ENCODE data around the gene ITPKB. TPM values are rescaled to one million over a fixed set of nuclear protein-coding genes. Genes with fewer than 3 reads are reported as not detected.

Gene ITPKB
- total RNA-seq, 1 experiment from 2014 or later = 1.4 TPM

DNA sequence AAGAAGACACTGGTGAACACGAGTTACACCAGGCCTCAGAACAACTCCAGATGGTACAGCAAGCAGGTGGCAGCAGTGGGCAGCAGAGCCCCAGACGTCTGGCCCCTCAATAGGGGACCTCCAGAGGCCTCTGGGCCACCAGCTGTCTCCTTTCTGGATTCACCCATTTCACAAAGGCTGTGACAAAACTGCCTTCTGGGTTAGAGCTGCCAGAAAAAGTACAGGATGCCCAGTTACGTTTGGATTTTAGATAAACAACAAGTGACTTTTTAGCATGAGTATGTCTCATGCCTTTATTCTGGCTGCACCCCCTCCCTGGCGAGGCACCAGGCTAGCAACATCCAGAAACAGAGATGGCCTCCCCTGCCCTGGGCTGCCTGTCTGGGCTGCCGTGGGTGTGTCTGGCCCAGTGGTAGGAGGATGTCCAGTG is 30.1 kb downstream of the ITPKB start:
- DNase-seq (ENCODE audit: extremely low read depth, low read depth) = no peak

DNA sequence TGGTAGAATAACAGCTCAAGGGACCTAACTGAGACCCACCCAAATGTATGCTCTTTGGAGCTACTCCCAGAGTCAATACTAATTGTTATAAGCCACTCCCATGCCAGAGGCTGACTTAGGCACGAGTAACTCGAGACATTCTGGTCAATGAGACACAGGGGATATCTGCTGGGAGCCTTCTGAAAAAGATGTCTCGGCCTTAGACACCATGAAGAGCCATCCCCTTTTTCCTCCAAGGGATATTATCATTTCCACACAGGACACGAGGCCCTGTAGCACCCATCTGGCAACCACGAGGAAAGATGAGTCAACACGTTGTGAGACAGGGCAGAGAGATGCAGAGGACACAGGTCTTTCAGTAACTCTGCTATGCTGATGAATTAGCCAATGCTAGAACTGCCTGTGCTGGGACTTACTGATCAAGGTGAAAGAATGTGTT is 30.7 kb downstream of the ITPKB start:
- DNase-seq (ENCODE audit: extremely low read depth, low read depth) = no peak

DNA sequence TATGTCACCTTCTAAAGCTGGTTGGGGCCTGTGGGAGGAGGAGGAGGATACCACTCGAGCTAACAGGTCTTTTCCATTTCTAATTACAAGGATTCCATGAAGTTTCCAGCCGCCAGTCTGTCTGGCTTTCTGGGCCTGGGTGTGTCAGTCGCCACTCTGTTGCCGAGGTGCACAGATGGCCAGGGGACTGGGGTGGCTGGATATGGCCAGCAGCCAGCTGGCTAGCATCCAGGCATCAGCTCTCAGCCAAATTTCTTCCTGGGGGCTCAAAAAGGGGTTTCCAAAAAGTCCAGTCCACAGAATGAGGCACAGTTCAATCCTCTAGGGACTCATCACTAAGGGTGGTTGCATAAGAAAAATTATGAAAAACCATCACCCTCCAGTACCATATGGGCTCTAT is 32.4 kb downstream of the ITPKB start:
- DNase-seq (ENCODE audit: extremely low read depth, low read depth) = no peak

DNA sequence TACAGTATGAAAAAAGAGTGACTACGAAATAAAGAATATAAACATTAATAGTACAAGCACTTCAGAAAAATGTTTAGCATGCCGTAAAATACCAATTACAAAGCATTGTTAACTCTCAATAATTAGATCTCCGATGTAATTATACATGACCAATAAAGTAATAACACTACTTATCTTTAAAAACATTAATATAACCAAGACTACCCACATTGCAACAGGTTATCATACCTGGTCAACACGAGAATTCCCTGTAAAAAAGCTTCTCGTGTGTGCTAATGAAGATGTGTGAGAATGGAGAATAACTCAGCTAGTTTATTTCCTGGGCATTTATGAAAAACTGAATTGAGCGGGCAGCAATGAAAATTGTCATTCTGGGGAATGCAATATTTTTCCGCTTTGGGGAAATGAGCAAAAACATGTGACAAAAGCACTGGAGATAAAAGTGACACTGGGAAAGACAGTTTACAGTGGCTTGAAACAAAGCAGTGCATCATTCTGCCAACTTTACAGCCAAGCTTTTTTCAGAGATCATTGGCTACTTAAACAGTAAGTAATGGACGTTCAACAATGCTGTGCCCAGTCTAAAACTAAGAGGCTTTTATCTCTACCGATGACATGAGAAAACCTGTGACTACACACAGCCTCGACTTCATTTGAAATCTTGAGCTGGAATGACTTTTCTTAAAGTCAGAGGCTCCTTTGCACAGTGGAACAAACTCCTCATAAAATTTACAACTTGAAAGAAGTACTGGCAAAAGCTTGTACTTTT is 34.7 kb downstream of the ITPKB start:
- DNase-seq (ENCODE audit: extremely low read depth, low read depth) = no peak

DNA sequence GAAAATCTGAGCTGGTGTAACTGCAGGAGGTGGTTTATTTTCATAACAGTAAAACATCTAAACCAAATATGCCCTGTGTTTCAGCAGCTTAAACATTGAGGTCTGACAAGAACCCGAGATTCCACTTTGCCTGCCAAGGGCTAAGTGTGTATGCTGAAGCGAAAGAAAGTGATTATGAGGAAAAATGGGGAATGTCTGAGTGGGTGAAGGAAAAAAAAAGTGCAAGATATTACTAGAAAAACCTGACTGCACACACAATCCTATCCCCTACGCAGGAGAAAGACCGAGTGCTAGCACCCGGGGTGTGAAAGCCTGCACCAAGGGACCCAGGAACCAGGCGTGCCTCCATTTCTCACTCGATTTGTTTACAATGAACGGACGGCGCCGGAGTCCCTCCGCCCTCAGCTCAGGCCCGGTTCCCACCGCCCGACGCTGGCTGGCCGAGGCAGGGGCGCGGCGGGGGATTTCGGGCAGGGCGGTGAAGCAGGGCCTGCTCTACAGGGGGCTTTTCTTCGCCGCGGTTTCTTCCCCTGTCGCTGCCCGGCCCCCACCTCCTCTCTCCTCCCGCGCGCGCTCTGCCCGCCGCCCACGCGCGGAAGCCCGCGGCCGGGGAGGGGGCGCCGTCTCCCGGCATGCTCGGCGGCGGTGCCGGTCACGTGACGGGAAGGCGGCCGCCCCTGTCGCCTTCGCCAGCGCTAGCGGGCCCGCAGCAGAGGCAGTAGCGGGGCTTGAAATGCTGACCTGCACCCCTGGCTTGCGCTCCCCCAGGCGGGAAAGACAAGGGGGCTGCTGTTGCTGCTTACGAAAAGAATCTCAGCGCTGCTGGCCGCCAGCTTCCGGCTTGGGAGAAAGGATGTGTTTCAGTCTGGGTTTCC is 35.9 kb downstream of the ITPKB start:
- DNase-seq (ENCODE audit: extremely low read depth, low read depth) = peak; percentile 49

- no peak for DNase-seq (ENCODE audit: extremely low read depth, low read depth)
Observed at GRCh38 chr1:226702318-226702956, 36.6 kb downstream of the ITPKB start.

DNA sequence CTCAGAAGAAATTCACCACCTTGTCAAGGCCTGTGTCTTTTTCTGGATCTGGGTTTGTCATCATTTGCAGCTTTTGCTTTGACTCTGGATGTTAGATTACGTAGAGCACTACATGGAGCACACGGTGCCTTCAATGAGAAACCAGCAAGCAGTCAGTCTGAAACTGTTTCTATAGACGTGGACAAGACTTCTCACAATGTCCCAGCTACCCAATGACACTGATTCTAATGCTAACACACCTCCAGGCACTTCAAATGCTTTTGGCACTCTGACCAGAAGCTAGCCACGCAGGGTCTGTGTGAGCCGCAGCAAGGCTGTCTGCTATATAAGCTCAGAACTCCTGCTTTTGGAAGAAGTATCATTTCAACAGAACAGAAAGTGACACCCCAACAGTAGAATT is 38.2 kb downstream of the ITPKB start:
- no peak for DNase-seq (ENCODE audit: extremely low read depth, low read depth)

- no peak for DNase-seq (ENCODE audit: extremely low read depth, low read depth)
Observed at GRCh38 chr1:226699166-226699565, 39.9 kb downstream of the ITPKB start.

DNA sequence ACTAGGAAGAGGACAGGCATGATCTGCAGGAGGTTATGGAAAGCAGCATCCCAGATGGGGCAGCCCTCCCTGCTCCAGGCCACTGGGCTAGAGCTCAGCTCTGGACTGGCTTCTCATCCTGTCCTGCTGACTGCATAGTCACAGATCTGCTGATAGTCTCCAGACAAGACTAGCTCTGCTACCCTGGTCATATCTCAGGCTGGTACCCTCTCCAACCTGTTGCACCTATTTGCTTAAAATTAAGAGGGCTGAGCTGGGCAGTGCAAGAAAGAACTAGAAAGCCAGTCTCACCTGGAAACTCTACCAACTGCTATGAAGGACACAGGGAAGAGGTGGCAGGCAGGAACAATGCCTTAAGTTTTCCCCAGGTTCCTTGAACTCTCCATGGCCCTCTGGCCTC is 40.4 kb downstream of the ITPKB start:
- DNase-seq (ENCODE audit: extremely low read depth, low read depth) = no peak

DNA sequence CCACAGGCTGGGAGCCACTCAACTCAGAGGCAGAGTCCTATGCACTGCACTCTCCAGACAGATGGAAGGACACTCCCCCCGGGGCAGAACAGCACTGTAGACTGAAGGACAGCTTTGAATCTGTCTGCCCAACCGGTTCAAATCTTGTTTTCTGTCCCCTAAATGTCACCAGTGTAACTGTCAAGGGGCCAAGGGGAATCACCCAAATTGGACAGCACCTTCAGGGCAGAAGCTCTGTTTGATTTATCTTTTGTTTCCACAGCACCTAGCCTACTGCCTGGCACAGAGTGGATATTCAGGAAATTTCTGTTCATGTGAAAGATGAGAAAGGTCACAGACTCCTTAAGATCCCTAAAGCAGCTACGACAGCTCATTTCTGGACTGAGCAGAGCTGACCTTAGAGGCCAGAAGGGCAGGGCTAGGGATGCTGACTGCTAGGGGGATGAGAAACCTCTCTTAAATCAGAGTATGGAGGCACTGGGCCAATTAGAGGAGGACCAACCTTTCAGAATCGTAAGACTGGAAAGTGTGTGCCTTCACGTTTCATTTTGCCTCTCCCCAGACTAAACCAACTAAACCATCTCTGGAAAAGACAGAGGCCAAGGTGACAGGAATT is 41.0 kb downstream of the ITPKB start:
- DNase-seq (ENCODE audit: extremely low read depth, low read depth) = no peak

DNA sequence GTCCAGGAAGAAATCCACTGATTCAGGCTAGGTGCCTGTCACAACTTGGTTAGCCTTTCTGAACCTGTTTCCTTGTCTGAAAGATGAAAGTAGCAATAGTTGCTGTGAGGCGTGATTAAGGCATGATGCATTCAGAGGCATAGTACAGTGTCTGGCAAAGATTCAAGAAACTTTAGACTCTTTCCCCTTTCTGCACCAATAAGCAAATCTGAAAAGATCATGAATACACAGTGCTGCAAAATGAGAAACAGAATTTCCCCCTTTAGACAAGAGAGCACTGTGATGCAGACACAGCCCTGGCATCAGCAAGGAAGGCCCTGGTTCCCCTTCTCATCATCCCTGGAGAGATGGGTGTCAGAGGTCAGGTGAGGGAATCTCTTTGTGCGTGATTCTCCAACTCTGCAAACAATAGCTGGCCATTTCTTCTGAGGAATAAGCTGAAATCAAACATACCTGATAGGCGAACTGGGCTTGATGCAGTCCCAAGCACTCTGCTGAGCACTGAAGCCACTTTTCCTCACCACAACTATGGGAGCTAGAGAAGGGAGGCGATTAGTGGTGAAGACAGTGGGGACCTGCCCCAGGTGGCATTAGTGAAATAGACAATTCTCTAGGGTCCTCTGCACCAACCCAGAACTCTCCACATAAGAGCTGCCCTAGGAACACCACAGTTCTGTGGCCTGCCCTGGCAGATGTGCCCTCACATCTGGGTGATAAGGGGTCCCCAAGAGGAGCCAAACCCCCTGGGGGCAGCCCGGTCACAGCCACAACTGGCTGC is 41.7 kb downstream of the ITPKB start:
- DNase-seq (ENCODE audit: extremely low read depth, low read depth) = no peak

- DNase-seq (ENCODE audit: extremely low read depth, low read depth) = no peak
Observed at GRCh38 chr1:226696547-226696946, 42.5 kb downstream of the ITPKB start.

DNA sequence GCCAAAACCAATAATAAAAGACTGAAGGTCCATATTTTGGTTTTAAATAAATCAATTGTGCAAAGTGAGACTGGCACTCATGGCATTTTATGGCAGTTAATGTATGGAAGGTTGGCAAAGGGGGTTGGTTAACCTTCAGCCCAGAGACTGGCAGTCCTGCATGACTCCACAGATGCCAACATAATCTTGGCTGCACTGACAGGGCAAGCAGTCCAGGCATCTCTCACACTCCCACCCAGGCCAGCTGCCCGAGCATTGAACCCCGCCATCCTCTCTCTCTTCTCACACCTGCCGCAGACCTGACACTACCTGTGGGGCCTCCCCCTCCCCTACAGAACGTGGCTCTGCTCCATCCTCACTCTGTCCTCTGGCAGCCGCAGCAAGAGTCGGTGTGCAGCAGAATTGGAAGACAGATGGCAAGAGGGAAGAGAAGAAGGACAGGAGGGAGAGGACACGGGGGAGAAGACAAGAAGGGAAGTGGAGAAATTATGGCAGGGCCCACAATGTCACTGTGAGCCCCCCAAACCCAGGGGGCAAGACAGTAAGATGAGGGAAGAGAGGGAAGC is 43.7 kb downstream of the ITPKB start:
- no peak for DNase-seq (ENCODE audit: extremely low read depth, low read depth)

GRCh38 chr1:226692823-226693222 is 46.3 kb downstream of the ITPKB start:
- DNase-seq (ENCODE audit: extremely low read depth, low read depth) = no peak

DNA sequence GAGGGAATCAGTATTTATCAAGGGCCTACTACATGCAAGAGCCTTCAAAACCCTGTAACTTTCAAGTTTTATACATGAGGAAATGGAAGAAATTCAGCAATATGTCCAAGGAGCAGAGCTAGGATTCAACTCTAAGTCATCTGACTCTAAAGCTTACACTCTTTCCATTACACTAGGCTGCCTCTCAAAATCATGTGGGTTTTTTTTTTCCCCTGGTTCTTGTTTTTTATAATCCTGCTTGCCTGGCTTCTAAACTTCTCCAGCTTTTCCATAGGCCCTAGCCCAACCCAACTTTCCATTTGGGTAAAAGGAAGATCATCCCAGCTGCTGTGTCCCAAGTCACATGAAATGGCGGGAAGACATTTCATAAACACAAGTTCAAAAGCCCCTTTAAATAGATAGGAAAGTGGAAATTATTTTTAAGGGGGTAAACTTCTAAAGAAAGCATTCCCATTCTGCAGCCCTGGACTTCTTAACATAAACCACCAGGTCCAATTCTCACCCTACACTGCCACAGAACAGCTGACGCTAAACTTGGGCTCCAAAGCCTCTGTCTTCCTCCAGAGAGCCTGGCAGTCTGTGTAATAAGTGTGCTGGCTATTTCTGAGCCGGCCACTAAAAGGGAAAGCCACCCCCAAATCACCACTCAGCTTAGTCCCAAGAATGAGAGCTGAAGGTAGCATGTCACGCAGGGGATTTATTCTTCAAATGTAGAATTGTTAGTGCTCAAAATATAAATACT is 46.9 kb downstream of the ITPKB start:
- no peak for DNase-seq (ENCODE audit: extremely low read depth, low read depth)

- DNase-seq (ENCODE audit: extremely low read depth, low read depth) = no peak
Observed at GRCh38 chr1:226691247-226691646, 47.8 kb downstream of the ITPKB start.

GRCh38 chr1:226690460-226690982 is 48.6 kb downstream of the ITPKB start:
- DNase-seq (ENCODE audit: extremely low read depth, low read depth) = no peak

- DNase-seq (ENCODE audit: extremely low read depth, low read depth) = no peak
Observed at GRCh38 chr1:226688808-226689207, 50.3 kb downstream of the ITPKB start.

Measured in NCI-H460 (cell line).